B cell (primary cell): ENCODE results near the gene TNPO1. TPM values are rescaled to one million over a fixed set of nuclear protein-coding genes. Genes with fewer than 3 reads are reported as not detected.

Experiments used
- ATAC-seq: fragments of 200-7000 bp; cut with Tn5 transposase; one replicate; pipeline ENCODE4 v1.10.0; 2021; ENCODE audit warnings: low read depth, mild to moderate bottlenecking, moderate number of reproducible peaks, moderate library complexity
- CTCF ChIA-PET: fragments of 350-600 bp; sonication (Branson Sonifier 250); formaldehyde crosslinking; loops from one replicate; lab custom pipeline; 2021; ENCODE audit warnings: antibody characterized with exemption, inconsistent platforms; lab: Charles Lee
- POLR2A ChIA-PET: fragments of 350-600 bp; sonication (Branson Sonifier 250); formaldehyde crosslinking; loops from one replicate; lab custom pipeline; 2021; ENCODE audit warnings: antibody characterized with exemption; lab: Charles Lee
- DNase-seq: peaks from one replicate; pipeline ENCODE4 v3.0.0; 2013
- H2AFZ ChIP-seq: 2 replicates; pipeline ENCODE4 v1.6.1; 2012; ENCODE audit warnings: mild to moderate bottlenecking, low read depth, low read length; ENCODE audit not compliant: insufficient read depth, poor library complexity, severe bottlenecking
- H3K27ac ChIP-seq, 2 donors: 1 replicate in 1 of 2; 2 replicates in 1 of 2; pipeline ENCODE4 v1.5.1; 2012 to 2013; ENCODE audit warnings: low read length in 2 of 2, mild to moderate bottlenecking in 2 of 2, moderate library complexity in 1 of 2
- H3K27me3 ChIP-seq, 4 experiments: fragments of 200-600 bp in 1 of 4; sonication (generic) in 1 of 4; replicated peaks in 1 of 4; 1 replicate in 2 of 4; 2 replicates in 2 of 4; pipeline versions ENCODE4 v1.6.1 to v1.7.0; 2013 to 2016; ENCODE audit warnings: low read length in 3 of 4, mild to moderate bottlenecking in 2 of 4, mixed read lengths in 1 of 4, moderate library complexity in 1 of 4; ENCODE audit not compliant: insufficient read depth in 4 of 4, control insufficient read depth in 3 of 4; ENCODE audit errors: control extremely low read depth in 1 of 4
- H3K36me3 ChIP-seq, 2 experiments: replicated peaks in 1 of 2; 1 replicate in 1 of 2; 2 replicates in 1 of 2; pipeline versions ENCODE4 v1.6.1 to v1.7.1; 2013; ENCODE audit warnings: low read length in 1 of 2; ENCODE audit not compliant: insufficient read depth in 2 of 2, control insufficient read depth in 1 of 2; ENCODE audit errors: control extremely low read depth in 1 of 2, extremely low read depth in 1 of 2
- H3K4me1 ChIP-seq, 2 donors: fragments of 200-600 bp in 1 of 2; sonication (generic) in 1 of 2; 1 replicate in 1 of 2; 2 replicates in 1 of 2; pipeline versions ENCODE4 v1.5.1 to v1.6.1; 2013 to 2017; ENCODE audit warnings: low read length in 2 of 2; ENCODE audit not compliant: control insufficient read depth in 2 of 2, insufficient read depth in 2 of 2
- H3K4me2 ChIP-seq: replicated peaks from 2 replicates; pipeline ENCODE3; 2012; ENCODE audit warnings: mild to moderate bottlenecking, low read depth, low read length; ENCODE audit not compliant: poor library complexity, severe bottlenecking
- H3K4me3 ChIP-seq, 5 experiments: fragments of 200-600 bp in 1 of 5; sonication (generic) in 1 of 5; 1 replicate in 3 of 5; 2 replicates in 2 of 5; pipeline versions ENCODE4 v1.5.1 to v1.7.0; 2011 to 2016; ENCODE audit warnings: low read length in 4 of 5, mild to moderate bottlenecking in 4 of 5, low read depth in 2 of 5, control low read depth in 1 of 5, moderate library complexity in 1 of 5; ENCODE audit not compliant: insufficient read depth in 1 of 5; ENCODE audit errors: control extremely low read depth in 1 of 5, extremely low read depth in 1 of 5
- H3K79me2 ChIP-seq: fragments of 200-600 bp; sonication (generic); one replicate; pipeline ENCODE4 v1.6.0; 2016; ENCODE audit warnings: low read length; ENCODE audit not compliant: control insufficient read depth, insufficient read depth
- H3K9ac ChIP-seq: fragments of 200-600 bp; sonication (generic); 2 replicates; pipeline ENCODE4 v1.6.1; 2017; ENCODE audit warnings: mild to moderate bottlenecking, low read length, moderate library complexity
- H3K9me3 ChIP-seq, 3 donors: one replicate each; pipeline versions ENCODE4 v1.6.1 to v1.7.1; 2013; ENCODE audit warnings: low read length in 2 of 3; ENCODE audit not compliant: control insufficient read depth in 2 of 3, insufficient read depth in 1 of 3; ENCODE audit errors: control extremely low read depth in 1 of 3
- H4K20me1 ChIP-seq: 2 replicates; pipeline ENCODE4 v1.6.0; 2012; ENCODE audit warnings: mild to moderate bottlenecking, low read length; ENCODE audit not compliant: insufficient read depth, control insufficient read depth, poor library complexity, severe bottlenecking
- H3K27ac Mint-ChIP-seq: one replicate; pipeline ENCODE4 v1.8.0; 2021; ENCODE audit warnings: mixed read lengths
- H3K27me3 Mint-ChIP-seq: one replicate; pipeline ENCODE4 v1.8.0; 2021; ENCODE audit warnings: mixed read lengths
- H3K4me1 Mint-ChIP-seq: one replicate; pipeline ENCODE4 v1.8.0; 2021; ENCODE audit warnings: mixed read lengths
- H3K4me3 Mint-ChIP-seq: one replicate; pipeline ENCODE4 v1.8.0; 2021; ENCODE audit warnings: mixed read lengths
- H3K9me3 Mint-ChIP-seq: one replicate; pipeline ENCODE4 v1.8.0; 2022; ENCODE audit warnings: mixed read lengths; ENCODE audit not compliant: insufficient read depth
- CTCF ChIP-seq: fragments of 200-600 bp; IDR thresholded peaks from one replicate; pipeline ENCODE4 v1.8.0; 2022; ENCODE audit warnings: antibody characterized with exemption, mild to moderate bottlenecking
- EZH2 ChIP-seq: IDR thresholded peaks from 2 replicates; pipeline ENCODE4 v1.6.1; 2012; ENCODE audit warnings: borderline replicate concordance, low read depth, mild to moderate bottlenecking, moderate library complexity, low read length; ENCODE audit not compliant: insufficient read depth, poor library complexity, severe bottlenecking
- WGBS: methylation state at CpG from one replicate; pipeline ENCODE4 v1.1.5; 2013; ENCODE audit warnings: missing lambda C conversion rate; ENCODE audit not compliant: insufficient coverage; 5-methylcytosine and 5-hydroxymethylcytosine counted together
- intact Hi-C: fragments of 100-400 bp; cut with micrococcal nuclease; formaldehyde crosslinking; loops from one replicate; pipeline ENCODE4 v1.10.0; 2022
- polyA plus RNA-seq: library from polyadenylated mRNA; depleted of rRNA; stranded (reverse); fragments of >200 nt; gene quantifications from 2 replicates; pipeline ENCODE4 v1.2.3, GENCODE V29; 2012
- total RNA-seq, 2 donors: library from RNA; stranded (reverse); fragments of 120-200 nt in 1 of 2; gene quantifications; 1 replicate in 1 of 2; 2 replicates in 1 of 2; pipeline versions ENCODE4 v1.2.3 to v1.2.4, GENCODE V29; 2013 to 2022

TNPO1 gene
- total and polyA plus RNA-seq, 2 donors (not counting 1 experiment from before 2014, with no cell fraction given) = 6.4 to 102 TPM

GRCh38 chr5:72847439-72847838, 31.0 kb downstream of the TNPO1 start:
- Histone ChIP-seq H3K4me3 (peak overlapping the region in 2 of 5 experiments; percentile 88 to 92), H3K27ac (no peak overlapping the region), H3K9me3 (no peaks in the 10 kb centered on the region), H3K4me2 (peak overlapping the region; percentile 71), H3K36me3 (no peaks in the 10 kb centered on the region), H3K9ac (peak overlapping the region; percentile 85), H4K20me1 (peaks cover 46% of the 10 kb centered on the region), H3K79me2 (peaks cover 54% of the 10 kb centered on the region), H3K4me1 (peaks cover 16 to 40% of the 10 kb centered on the region in 2 donors), H3K27me3 (no peaks in the 10 kb centered on the region), H2AFZ (no peak overlapping the region)
- ATAC-seq (no peak), DNase-seq (no peak)
- ChIA-PET CTCF (interaction anchor here (4.1 kb wide), 1 partner anchor 29 kb away, joined by 39 read pairs; the partner anchor contains the start of gene TNPO1), POLR2A (interaction anchor here (3.0 kb wide), 1 partner anchor 30 kb away, joined by 14 read pairs; the partner anchor contains the start of gene TNPO1)
- H3K4me3 Mint-ChIP-seq = peak overlapping the region; percentile 99
- TF ChIP-seq CTCF = no peak
- TF ChIP-seq EZH2 = no peak
- H3K4me1 Mint-ChIP-seq = peaks cover 55% of the 10 kb centered on the region
- intact Hi-C loops = loop anchor here (10.0 kb wide), 2 partner anchors 717 to 1837 kb away; partner anchors contain the start of genes ANKRA2, HEXB and UTP15
- WGBS = no CpG with 5 or more reads among the region's 3 CpGs
- H3K27me3 Mint-ChIP-seq = no peaks in the 10 kb centered on the region
- no peaks in the 10 kb centered on the region for H3K9me3 Mint-ChIP-seq
- no peak overlapping the region for H3K27ac Mint-ChIP-seq

- no peaks in the 10 kb centered on the region for H3K27me3 ChIP-seq
- CTCF ChIA-PET = interaction anchor here (0.7 to 4.1 kb wide), 2 partner anchors 30 to 237 kb away, joined by 3 to 39 read pairs; partner anchors contain the start of gene TNPO1
- H3K4me3 ChIP-seq = peak overlapping the region; percentile 75 to 96 (median 91)
- H3K9me3 ChIP-seq = no peaks in the 10 kb centered on the region
- WGBS = under 1% methylated on average over 31 of the region's 32 CpGs
- peak; percentile 75 for ATAC-seq
- peak; percentile 90 for DNase-seq
- peaks cover 54% of the 10 kb centered on the region for H3K79me2 ChIP-seq
- Mint-ChIP-seq H3K4me3 (peak overlapping the region; percentile 99), H3K4me1 (peaks cover 54% of the 10 kb centered on the region), H3K9me3 (no peaks in the 10 kb centered on the region), H3K27me3 (no peaks in the 10 kb centered on the region), H3K27ac (peak overlapping the region; percentile 99)
- POLR2A ChIA-PET = interaction anchor here (3.0 kb wide), 1 partner anchor 31 kb away, joined by 14 read pairs; the partner anchor contains the start of gene TNPO1
- no peak for TF ChIP-seq EZH2
- TF ChIP-seq CTCF = no peak
- peak overlapping the region; percentile 71 for H3K4me2 ChIP-seq
- H3K9ac ChIP-seq = peak overlapping the region; percentile 85
- intact Hi-C loops = loop anchor here (1.0 to 10.0 kb wide), 5 partner anchors 32 to 1837 kb away; partner anchors contain the start of genes ANKRA2, HEXB, MRPS27 and PTCD2
- H3K36me3 ChIP-seq = peaks cover 0 to 1% of the 10 kb centered on the region in 2 experiments
- peaks cover 18 to 40% of the 10 kb centered on the region in 2 donors for H3K4me1 ChIP-seq
- peaks cover 48% of the 10 kb centered on the region for H4K20me1 ChIP-seq
- H2AFZ ChIP-seq = peak overlapping the region; percentile 89
- H3K27ac ChIP-seq = peak overlapping the region; percentile 83 to 89
These were observed 31.6 kb downstream of the TNPO1 start for GRCh38 chr5:72847989-72848473.
